ENCODE results near the gene STK38. TPM values are rescaled to one million over a fixed set of nuclear protein-coding genes. Genes with fewer than 3 reads are reported as not detected.
A peak's percentile ranks its signal among the peaks of the same experiment; 100 is the strongest.

The STK38 gene
- total and polyA plus RNA-seq, 2 of the 13 experiments (the other 11 are each of a cell fraction or from before 2014, with no cell fraction given), result 10.3 to 20.7 TPM

DNA sequence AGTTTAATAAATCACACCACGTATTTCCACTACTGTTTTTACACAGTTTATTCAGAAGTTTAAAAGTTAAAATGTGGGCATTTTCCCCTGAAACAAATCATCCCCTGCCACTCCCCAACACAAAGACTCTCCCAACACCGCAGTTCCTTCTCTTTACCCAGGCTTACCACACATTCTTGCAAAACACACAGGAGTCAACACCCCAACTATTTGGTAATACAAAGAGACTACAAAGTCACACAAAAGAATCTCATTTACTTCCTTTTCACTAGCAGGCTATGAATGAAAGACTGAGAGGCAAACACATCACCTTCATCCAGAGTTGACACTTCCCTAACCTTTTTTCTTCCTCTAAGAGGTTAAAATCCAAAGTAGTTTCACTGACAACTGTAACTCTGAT lies 53.4 kb downstream of the STK38 start (continued):
- TF ChIP-seq ZNF552 (CRISPR knock-in tag; IDR thresholded peaks at IDR 0.05; ENCODE audit: borderline replicate concordance) (no peak), ZNF468 (CRISPR knock-in tag; IDR thresholded peaks at IDR 0.05) (no peak), ZNF33A (CRISPR knock-in tag; IDR thresholded peaks at IDR 0.05; ENCODE audit: borderline replicate concordance) (no peak), ISL2 (CRISPR knock-in tag; IDR thresholded peaks at IDR 0.05) (0 out of 2 replicates have a peak, but pooled peaks have one; percentile 30), NFE2L1 (CRISPR knock-in tag; IDR thresholded peaks at IDR 0.05; ENCODE audit: borderline replicate concordance) (no peak), TBP (CRISPR knock-in tag; IDR thresholded peaks at IDR 0.05) (no peak), SMAD3 (CRISPR knock-in tag; IDR thresholded peaks at IDR 0.05) (no peak), ZNF333 (CRISPR knock-in tag; IDR thresholded peaks at IDR 0.05; ENCODE audit: borderline replicate concordance) (no peak), GTF2F1 (IDR thresholded peaks at IDR 0.05; ENCODE audit: low read length) (no peak), ZIK1 (CRISPR knock-in tag; IDR thresholded peaks at IDR 0.05; ENCODE audit: borderline replicate concordance, low read depth) (no peak), JUNB (CRISPR knock-in tag; IDR thresholded peaks at IDR 0.05; ENCODE audit: borderline replicate concordance) (no peak), ZNF451 (CRISPR knock-in tag; IDR thresholded peaks at IDR 0.05) (no peak), REL (CRISPR knock-in tag; conservative IDR thresholded peaks at IDR 0.05) (no peak), ZNF138 (CRISPR knock-in tag; IDR thresholded peaks at IDR 0.05; ENCODE audit: low read depth) (no peak), KDM2A (CRISPR knock-in tag; IDR thresholded peaks at IDR 0.05; ENCODE audit: borderline replicate concordance, low read depth) (no peak), ZNF296 (CRISPR knock-in tag; conservative IDR thresholded peaks at IDR 0.05) (no peak), RFX5 (IDR thresholded peaks at IDR 0.05; ENCODE audit: low read depth, low read length) (no peak), ZNF543 (CRISPR knock-in tag; IDR thresholded peaks at IDR 0.05) (no peak), SKI (IDR thresholded peaks at IDR 0.05; ENCODE audit: partially characterized antibody) (no peak), CENPX (CRISPR knock-in tag; IDR thresholded peaks at IDR 0.05) (no peak), FOXA3 (CRISPR knock-in tag; IDR thresholded peaks at IDR 0.05) (peak; percentile 80), ZNF556 (CRISPR knock-in tag; IDR thresholded peaks at IDR 0.05; ENCODE audit: borderline replicate concordance) (no peak), POLR2A (IDR thresholded peaks at IDR 0.05; ENCODE audit: insufficient read depth in 1 of 2, low read depth in 2 of 2, low read length in 2 of 2) (no peak)
- TF ChIP-seq, protein P1, sequence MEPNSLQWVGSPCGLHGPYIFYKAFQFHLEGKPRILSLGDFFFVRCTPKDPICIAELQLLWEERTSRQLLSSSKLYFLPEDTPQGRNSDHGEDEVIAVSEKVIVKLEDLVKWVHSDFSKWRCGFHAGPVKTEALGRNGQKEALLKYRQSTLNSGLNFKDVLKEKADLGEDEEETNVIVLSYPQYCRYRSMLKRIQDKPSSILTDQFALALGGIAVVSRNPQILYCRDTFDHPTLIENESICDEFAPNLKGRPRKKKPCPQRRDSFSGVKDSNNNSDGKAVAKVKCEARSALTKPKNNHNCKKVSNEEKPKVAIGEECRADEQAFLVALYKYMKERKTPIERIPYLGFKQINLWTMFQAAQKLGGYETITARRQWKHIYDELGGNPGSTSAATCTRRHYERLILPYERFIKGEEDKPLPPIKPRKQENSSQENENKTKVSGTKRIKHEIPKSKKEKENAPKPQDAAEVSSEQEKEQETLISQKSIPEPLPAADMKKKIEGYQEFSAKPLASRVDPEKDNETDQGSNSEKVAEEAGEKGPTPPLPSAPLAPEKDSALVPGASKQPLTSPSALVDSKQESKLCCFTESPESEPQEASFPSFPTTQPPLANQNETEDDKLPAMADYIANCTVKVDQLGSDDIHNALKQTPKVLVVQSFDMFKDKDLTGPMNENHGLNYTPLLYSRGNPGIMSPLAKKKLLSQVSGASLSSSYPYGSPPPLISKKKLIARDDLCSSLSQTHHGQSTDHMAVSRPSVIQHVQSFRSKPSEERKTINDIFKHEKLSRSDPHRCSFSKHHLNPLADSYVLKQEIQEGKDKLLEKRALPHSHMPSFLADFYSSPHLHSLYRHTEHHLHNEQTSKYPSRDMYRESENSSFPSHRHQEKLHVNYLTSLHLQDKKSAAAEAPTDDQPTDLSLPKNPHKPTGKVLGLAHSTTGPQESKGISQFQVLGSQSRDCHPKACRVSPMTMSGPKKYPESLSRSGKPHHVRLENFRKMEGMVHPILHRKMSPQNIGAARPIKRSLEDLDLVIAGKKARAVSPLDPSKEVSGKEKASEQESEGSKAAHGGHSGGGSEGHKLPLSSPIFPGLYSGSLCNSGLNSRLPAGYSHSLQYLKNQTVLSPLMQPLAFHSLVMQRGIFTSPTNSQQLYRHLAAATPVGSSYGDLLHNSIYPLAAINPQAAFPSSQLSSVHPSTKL (CRISPR knock-in tag; IDR thresholded peaks at IDR 0.05), result peak; percentile 69
- TF ChIP-seq, protein P2, sequence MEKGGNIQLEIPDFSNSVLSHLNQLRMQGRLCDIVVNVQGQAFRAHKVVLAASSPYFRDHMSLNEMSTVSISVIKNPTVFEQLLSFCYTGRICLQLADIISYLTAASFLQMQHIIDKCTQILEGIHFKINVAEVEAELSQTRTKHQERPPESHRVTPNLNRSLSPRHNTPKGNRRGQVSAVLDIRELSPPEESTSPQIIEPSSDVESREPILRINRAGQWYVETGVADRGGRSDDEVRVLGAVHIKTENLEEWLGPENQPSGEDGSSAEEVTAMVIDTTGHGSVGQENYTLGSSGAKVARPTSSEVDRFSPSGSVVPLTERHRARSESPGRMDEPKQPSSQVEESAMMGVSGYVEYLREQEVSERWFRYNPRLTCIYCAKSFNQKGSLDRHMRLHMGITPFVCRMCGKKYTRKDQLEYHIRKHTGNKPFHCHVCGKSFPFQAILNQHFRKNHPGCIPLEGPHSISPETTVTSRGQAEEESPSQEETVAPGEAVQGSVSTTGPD (CRISPR knock-in tag; IDR thresholded peaks at IDR 0.05), result no peak
- TF ChIP-seq, protein P3, sequence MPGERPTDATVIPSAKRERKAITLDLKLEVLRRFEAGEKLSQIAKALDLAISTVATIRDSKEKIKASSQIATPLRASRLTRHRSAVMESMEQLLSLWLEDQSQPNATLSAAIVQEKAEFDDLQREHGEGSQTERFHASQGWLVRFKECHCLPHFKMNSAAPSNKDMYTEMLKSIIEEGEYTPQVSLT (CRISPR knock-in tag; IDR thresholded peaks at IDR 0.05; ENCODE audit: borderline replicate concordance, low read depth), result no peak
- TF ChIP-seq, protein P4, sequence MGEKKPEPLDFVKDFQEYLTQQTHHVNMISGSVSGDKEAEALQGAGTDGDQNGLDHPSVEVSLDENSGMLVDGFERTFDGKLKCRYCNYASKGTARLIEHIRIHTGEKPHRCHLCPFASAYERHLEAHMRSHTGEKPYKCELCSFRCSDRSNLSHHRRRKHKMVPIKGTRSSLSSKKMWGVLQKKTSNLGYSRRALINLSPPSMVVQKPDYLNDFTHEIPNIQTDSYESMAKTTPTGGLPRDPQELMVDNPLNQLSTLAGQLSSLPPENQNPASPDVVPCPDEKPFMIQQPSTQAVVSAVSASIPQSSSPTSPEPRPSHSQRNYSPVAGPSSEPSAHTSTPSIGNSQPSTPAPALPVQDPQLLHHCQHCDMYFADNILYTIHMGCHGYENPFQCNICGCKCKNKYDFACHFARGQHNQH (CRISPR knock-in tag; IDR thresholded peaks at IDR 0.05), result no peak
